Endodermal cell (in vitro differentiated cells): Measurements from ENCODE around the gene FZD1. TPM values are rescaled to one million over a fixed set of nuclear protein-coding genes. Genes with fewer than 3 reads are reported as not detected.

Experiments used
- DNase-seq: peaks from one replicate; pipeline ENCODE4 v3.0.0-alpha.2; 2017
- H3K27ac ChIP-seq: 2 replicates; pipeline ENCODE4 v1.5.1; 2013; ENCODE audit warnings: mild to moderate bottlenecking, low read depth, low read length, moderate library complexity
- H3K27me3 ChIP-seq: 2 replicates; pipeline ENCODE4 v1.6.1; 2013; ENCODE audit warnings: mild to moderate bottlenecking, low read length, moderate library complexity; ENCODE audit not compliant: insufficient read depth, control insufficient read depth, poor library complexity, severe bottlenecking
- H3K36me3 ChIP-seq: 2 replicates; pipeline ENCODE4 v1.7.0; 2013; ENCODE audit warnings: mild to moderate bottlenecking, low read length, moderate library complexity; ENCODE audit not compliant: control insufficient read depth, insufficient read depth
- H3K4me1 ChIP-seq: one replicate; pipeline ENCODE4 v1.7.0; 2013; ENCODE audit warnings: low read length; ENCODE audit not compliant: control insufficient read depth, insufficient read depth
- H3K4me3 ChIP-seq: 2 replicates; pipeline ENCODE4 v1.5.1; 2013; ENCODE audit warnings: mild to moderate bottlenecking, low read length, moderate library complexity
- H3K9ac ChIP-seq: 2 replicates; pipeline ENCODE4 v1.6.1; 2013; ENCODE audit warnings: mild to moderate bottlenecking, low read length, moderate library complexity; ENCODE audit not compliant: poor library complexity, severe bottlenecking; ENCODE audit errors: extremely low read depth
- H3K9me3 ChIP-seq: 2 replicates; pipeline ENCODE4 v1.6.1; 2013; ENCODE audit warnings: mild to moderate bottlenecking, low read length, moderate library complexity; ENCODE audit not compliant: control insufficient read depth
- H3K27ac Mint-ChIP-seq: 2 replicates; pipeline ENCODE4 v1.8.0; 2020; ENCODE audit warnings: mixed read lengths
- H3K27me3 Mint-ChIP-seq: 2 replicates; pipeline ENCODE4 v1.8.0; 2021; ENCODE audit warnings: mild to moderate bottlenecking, mixed read lengths; ENCODE audit not compliant: insufficient read depth
- H3K36me3 Mint-ChIP-seq: 2 replicates; pipeline ENCODE4 v1.8.0; 2020; ENCODE audit warnings: low read depth, mixed read lengths
- H3K4me1 Mint-ChIP-seq: 2 replicates; pipeline ENCODE4 v1.8.0; 2020; ENCODE audit warnings: mixed read lengths
- H3K4me3 Mint-ChIP-seq: 2 replicates; pipeline ENCODE4 v1.8.0; 2020; ENCODE audit warnings: mild to moderate bottlenecking, moderate library complexity, mixed read lengths
- H3K9me3 Mint-ChIP-seq: 2 replicates; pipeline ENCODE4 v1.8.0; 2020; ENCODE audit warnings: mild to moderate bottlenecking, mixed read lengths
- CTCF ChIP-seq: fragments of 200-600 bp; sonication (generic); conservative IDR thresholded peaks from 2 replicates; pipeline ENCODE4 v1.5.0; 2021; ENCODE audit warnings: antibody characterized with exemption, mild to moderate bottlenecking
- WGBS, 2 experiments: methylation state at CpG; one replicate each; pipeline versions ENCODE4 v1.1.5 to v1.1.7; 2013; ENCODE audit warnings: missing lambda C conversion rate in 2 of 2, mixed read lengths in 1 of 2; ENCODE audit not compliant: insufficient coverage in 1 of 2, insufficient read length in 1 of 2; 5-methylcytosine and 5-hydroxymethylcytosine counted together
- total RNA-seq, 2 donors: library from RNA; stranded (reverse); fragmentation: NEBNext Ultra II Directional in 1 of 2; extraction: Animal tissue kit (Norgen Biotek cat#: 25700) in 1 of 2; gene quantifications; 2 replicates in 1 of 2; 3 replicates in 1 of 2; pipeline ENCODE4 v1.2.1, GENCODE V29; 2021

FZD1 gene
- total RNA-seq, 2 donors from 2014 or later: 2.5 to 4.7 TPM

GRCh38 chr7:91266067-91266688 is 1.9 kb downstream of the FZD1 start:
- H3K9ac ChIP-seq: no peak overlapping the region
- H3K4me3 ChIP-seq: peak overlapping the region; percentile 76
- peaks cover 4% of the 10 kb centered on the region for H3K4me1 ChIP-seq
- H3K27me3 ChIP-seq: peaks cover 80% of the 10 kb centered on the region
- Mint-ChIP-seq H3K27me3 (peaks cover 81% of the 10 kb centered on the region), H3K27ac (no peak overlapping the region), H3K36me3 (no peaks in the 10 kb centered on the region), H3K4me1 (peaks cover 14% of the 10 kb centered on the region), H3K9me3 (no peaks in the 10 kb centered on the region), H3K4me3 (peak overlapping the region; percentile 71)
- no peaks in the 10 kb centered on the region for H3K36me3 ChIP-seq
- H3K9me3 ChIP-seq: no peaks in the 10 kb centered on the region
- no peak for TF ChIP-seq CTCF
- 30 to 60% methylated on average over 40 to 43 of the region's 43 CpGs for WGBS, 2 experiments
- DNase-seq: peak; percentile 67
- no peak overlapping the region for H3K27ac ChIP-seq

- no peaks in the 10 kb centered on the region for H3K36me3 Mint-ChIP-seq
- no peak overlapping the region for H3K27ac ChIP-seq
- H3K4me3 Mint-ChIP-seq: peak overlapping the region; percentile 71
- H3K27ac Mint-ChIP-seq: no peak overlapping the region
- H3K4me1 Mint-ChIP-seq: peaks cover 14% of the 10 kb centered on the region
- peaks cover 77% of the 10 kb centered on the region for H3K27me3 Mint-ChIP-seq
- H3K9me3 Mint-ChIP-seq: no peaks in the 10 kb centered on the region
- H3K4me3 ChIP-seq: peak overlapping the region; percentile 76
- H3K27me3 ChIP-seq: peaks cover 75% of the 10 kb centered on the region
- no peaks in the 10 kb centered on the region for H3K36me3 ChIP-seq
- peaks cover 4% of the 10 kb centered on the region for H3K4me1 ChIP-seq
- WGBS, 2 experiments: 17 to 49% methylated on average over 4 to 20 of the region's 20 CpGs
- no peak overlapping the region for H3K9ac ChIP-seq
- no peak for DNase-seq
- TF ChIP-seq CTCF: no peak
- H3K9me3 ChIP-seq: no peaks in the 10 kb centered on the region
Observed at GRCh38 chr7:91266689-91267090, 2.5 kb downstream of the FZD1 start.

- no peaks in the 10 kb centered on the region for H3K9me3 ChIP-seq
- no peak overlapping the region for H3K27ac ChIP-seq
- peak; percentile 53 for DNase-seq
- WGBS, 2 experiments: 13 to 30% methylated on average over 6 to 29 of the region's 29 CpGs
- Mint-ChIP-seq H3K4me3 (peak overlapping the region; percentile 71), H3K27ac (no peak overlapping the region), H3K36me3 (no peaks in the 10 kb centered on the region), H3K4me1 (peaks cover 14% of the 10 kb centered on the region), H3K27me3 (peaks cover 76% of the 10 kb centered on the region), H3K9me3 (no peaks in the 10 kb centered on the region)
- H3K4me3 ChIP-seq: peak overlapping the region; percentile 76
- H3K4me1 ChIP-seq: peaks cover 4% of the 10 kb centered on the region
- no peak for TF ChIP-seq CTCF
- H3K9ac ChIP-seq: no peak overlapping the region
- H3K27me3 ChIP-seq: peaks cover 68% of the 10 kb centered on the region
- no peaks in the 10 kb centered on the region for H3K36me3 ChIP-seq
Observed at GRCh38 chr7:91267171-91267955, 3.1 kb downstream of the FZD1 start.
